Measurements from ENCODE around the gene TMEM161A. TPM values are rescaled to one million over a fixed set of nuclear protein-coding genes. Genes with fewer than 3 reads are reported as not detected.
A peak's percentile ranks its signal among the peaks of the same experiment; 100 is the strongest.

The TMEM161A gene
- total and polyA plus RNA-seq, 7 donors = 3.0 to 28.0 (median 15.6) TPM

GRCh38 chr19:19094513-19094912 is 43.8 kb downstream of the TMEM161A start:
- Histone ChIP-seq H3K9me3 (no peaks in the 10 kb centered on the region), H3K27ac (no peak overlapping the region), H3K27me3 (no peaks in the 10 kb centered on the region), H3K36me3 (peaks cover 0 to 16% (median 0%) of the 10 kb centered on the region in 4 donors), H3K4me1 (no peaks in the 10 kb centered on the region), H3K4me3 (no peak overlapping the region)
- 93 to 94% methylated on average over 7 of the region's 7 CpGs for WGBS, 2 donors
- intact Hi-C loops (cut with DNase I) = no loop called here
- DNase-seq = no peak
- TF ChIP-seq EP300 (IDR thresholded peaks at IDR 0.05) = no peak
- no peak for TF ChIP-seq CTCF (IDR thresholded peaks at IDR 0.05)
- TF ChIP-seq POLR2AphosphoS5 (IDR thresholded peaks at IDR 0.05) = no peak
- no peak for TF ChIP-seq POLR2A (IDR thresholded peaks at IDR 0.05)

GRCh38 chr19:19087676-19088075 is 50.6 kb downstream of the TMEM161A start:
- no peaks in the 10 kb centered on the region for H3K4me1 ChIP-seq
- TF ChIP-seq POLR2AphosphoS5 (IDR thresholded peaks at IDR 0.05) (no peak), POLR2A (IDR thresholded peaks at IDR 0.05) (no peak), CTCF (IDR thresholded peaks at IDR 0.05) (no peak), EP300 (IDR thresholded peaks at IDR 0.05) (no peak)
- H3K27me3 ChIP-seq = no peaks in the 10 kb centered on the region
- no peak overlapping the region for H3K27ac ChIP-seq
- no peak for DNase-seq
- 93 to 95% methylated on average over 2 of the region's 2 CpGs for WGBS, 2 donors
- no peak overlapping the region for H3K4me3 ChIP-seq
- H3K36me3 ChIP-seq = no peaks in the 10 kb centered on the region
- H3K9me3 ChIP-seq = no peaks in the 10 kb centered on the region
- intact Hi-C loops (cut with DNase I) = no loop called here

- H3K36me3 ChIP-seq = no peaks in the 10 kb centered on the region
- H3K27me3 ChIP-seq = no peaks in the 10 kb centered on the region
- H3K4me3 ChIP-seq = no peak overlapping the region
- no peak for DNase-seq
- intact Hi-C loops (cut with DNase I) = no loop called here
- no peaks in the 10 kb centered on the region for H3K4me1 ChIP-seq
- no peak overlapping the region for H3K27ac ChIP-seq
- 93 to 94% methylated on average over 10 of the region's 10 CpGs for WGBS, 2 donors
- H3K9me3 ChIP-seq = no peaks in the 10 kb centered on the region
- TF ChIP-seq CTCF (IDR thresholded peaks at IDR 0.05) (no peak), POLR2AphosphoS5 (IDR thresholded peaks at IDR 0.05) (no peak), POLR2A (IDR thresholded peaks at IDR 0.05) (no peak), EP300 (IDR thresholded peaks at IDR 0.05) (no peak)
Measured at GRCh38 chr19:19083413-19084178, 54.7 kb downstream of the TMEM161A start.

GRCh38 chr19:19081642-19082151 is 56.6 kb downstream of the TMEM161A start:
- DNase-seq = no peak
- TF ChIP-seq EP300 (IDR thresholded peaks at IDR 0.05) = peak in 1 of 4 donors; percentile 16
- no peak for TF ChIP-seq POLR2AphosphoS5 (IDR thresholded peaks at IDR 0.05)
- Histone ChIP-seq H3K36me3 (no peaks in the 10 kb centered on the region), H3K4me1 (no peaks in the 10 kb centered on the region), H3K27me3 (no peaks in the 10 kb centered on the region), H3K9me3 (no peaks in the 10 kb centered on the region), H3K4me3 (no peak overlapping the region), H3K27ac (no peak overlapping the region)
- WGBS, 2 donors = 85 to 87% methylated on average over 16 of the region's 16 CpGs
- intact Hi-C loops (cut with DNase I) = no loop called here

- Histone ChIP-seq H3K4me1 (no peaks in the 10 kb centered on the region), H3K27ac (no peak overlapping the region), H3K27me3 (no peaks in the 10 kb centered on the region), H3K4me3 (no peak overlapping the region), H3K9me3 (no peaks in the 10 kb centered on the region), H3K36me3 (no peaks in the 10 kb centered on the region)
- WGBS, 2 donors = 95 to 96% methylated on average over 1 of the region's 1 CpG
- no peak for DNase-seq
- TF ChIP-seq CTCF (IDR thresholded peaks at IDR 0.05) (no peak), EP300 (IDR thresholded peaks at IDR 0.05) (no peak), POLR2AphosphoS5 (IDR thresholded peaks at IDR 0.05) (no peak), POLR2A (IDR thresholded peaks at IDR 0.05) (no peak)
- intact Hi-C loops (cut with DNase I) = no loop called here
Measured at GRCh38 chr19:19079571-19079970, 58.7 kb downstream of the TMEM161A start.

Data from sigmoid colon (tissue), 7 donors.